Measurements from ENCODE around the gene DOLPP1.
A peak's percentile ranks its signal among the peaks of the same experiment; 100 is the strongest.
"Not testable (repeated sequence)": the region's sequence is repeated elsewhere in the genome, so short reads cannot be mapped to it uniquely, and the experiment has no call there.

DOLPP1 gene

DNA sequence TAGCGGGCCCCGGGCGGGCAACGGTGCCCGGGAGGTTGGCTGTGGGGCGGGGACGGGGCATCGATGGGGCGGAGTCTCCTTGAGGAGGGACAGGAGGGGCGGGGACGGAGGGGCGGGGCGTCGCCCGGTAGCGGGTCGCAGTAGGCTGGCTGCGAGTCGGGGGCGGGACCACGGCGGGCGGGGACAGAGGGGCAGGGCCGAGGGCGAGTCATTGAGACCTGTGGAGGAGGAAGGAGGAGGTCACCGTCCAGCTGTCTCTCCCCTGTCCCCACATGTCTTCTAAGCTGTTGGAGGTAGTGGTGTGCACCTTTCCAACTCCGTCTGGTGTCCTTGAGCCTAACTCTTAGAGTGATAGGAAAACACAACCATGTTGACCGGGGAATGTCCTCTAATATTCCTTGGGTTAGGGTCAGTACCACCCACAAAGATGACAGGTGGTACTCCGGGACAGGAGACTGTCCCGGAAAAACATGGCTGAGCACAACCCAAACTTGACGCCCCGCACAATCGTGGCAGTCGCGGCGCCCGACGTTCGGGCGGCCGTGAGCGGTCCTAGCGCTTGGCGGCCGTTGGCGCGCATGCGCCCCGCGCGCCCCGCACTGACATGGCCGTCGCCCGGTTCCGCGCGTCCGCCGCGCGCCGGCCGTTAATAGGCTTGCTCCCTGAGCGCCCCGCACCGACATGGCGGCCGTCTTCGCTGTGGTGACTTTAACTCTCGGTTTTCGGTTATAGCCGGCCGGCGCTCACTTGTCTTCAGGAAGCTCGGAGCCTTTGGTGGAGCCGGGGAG, 30.0 kb downstream of the DOLPP1 start, which contains the start of the genes CRAT and PTPA:
Gene CRAT, minus strand, starts transcription at position 54 of the 788 bp plus-strand sequence. CDS start 284 bp downstream, outside the sequence.
Gene PTPA, plus strand, starts transcription at position 676 of the 788 bp plus-strand sequence. CDS start 186 bp downstream, outside the sequence.
- TF ChIP-seq, protein P1, sequence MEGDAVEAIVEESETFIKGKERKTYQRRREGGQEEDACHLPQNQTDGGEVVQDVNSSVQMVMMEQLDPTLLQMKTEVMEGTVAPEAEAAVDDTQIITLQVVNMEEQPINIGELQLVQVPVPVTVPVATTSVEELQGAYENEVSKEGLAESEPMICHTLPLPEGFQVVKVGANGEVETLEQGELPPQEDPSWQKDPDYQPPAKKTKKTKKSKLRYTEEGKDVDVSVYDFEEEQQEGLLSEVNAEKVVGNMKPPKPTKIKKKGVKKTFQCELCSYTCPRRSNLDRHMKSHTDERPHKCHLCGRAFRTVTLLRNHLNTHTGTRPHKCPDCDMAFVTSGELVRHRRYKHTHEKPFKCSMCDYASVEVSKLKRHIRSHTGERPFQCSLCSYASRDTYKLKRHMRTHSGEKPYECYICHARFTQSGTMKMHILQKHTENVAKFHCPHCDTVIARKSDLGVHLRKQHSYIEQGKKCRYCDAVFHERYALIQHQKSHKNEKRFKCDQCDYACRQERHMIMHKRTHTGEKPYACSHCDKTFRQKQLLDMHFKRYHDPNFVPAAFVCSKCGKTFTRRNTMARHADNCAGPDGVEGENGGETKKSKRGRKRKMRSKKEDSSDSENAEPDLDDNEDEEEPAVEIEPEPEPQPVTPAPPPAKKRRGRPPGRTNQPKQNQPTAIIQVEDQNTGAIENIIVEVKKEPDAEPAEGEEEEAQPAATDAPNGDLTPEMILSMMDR (IDR thresholded peaks at IDR 0.05; ENCODE audit: insufficient read depth, low read depth, low read length, missing control alignments), result no peak
- peak; percentile 97 for DNase-seq (ENCODE audit: low read depth)
- H3K4me3 ChIP-seq (ENCODE audit: low read depth, low read length), result peak within 1 kb of the TSS; percentile 88

DNA sequence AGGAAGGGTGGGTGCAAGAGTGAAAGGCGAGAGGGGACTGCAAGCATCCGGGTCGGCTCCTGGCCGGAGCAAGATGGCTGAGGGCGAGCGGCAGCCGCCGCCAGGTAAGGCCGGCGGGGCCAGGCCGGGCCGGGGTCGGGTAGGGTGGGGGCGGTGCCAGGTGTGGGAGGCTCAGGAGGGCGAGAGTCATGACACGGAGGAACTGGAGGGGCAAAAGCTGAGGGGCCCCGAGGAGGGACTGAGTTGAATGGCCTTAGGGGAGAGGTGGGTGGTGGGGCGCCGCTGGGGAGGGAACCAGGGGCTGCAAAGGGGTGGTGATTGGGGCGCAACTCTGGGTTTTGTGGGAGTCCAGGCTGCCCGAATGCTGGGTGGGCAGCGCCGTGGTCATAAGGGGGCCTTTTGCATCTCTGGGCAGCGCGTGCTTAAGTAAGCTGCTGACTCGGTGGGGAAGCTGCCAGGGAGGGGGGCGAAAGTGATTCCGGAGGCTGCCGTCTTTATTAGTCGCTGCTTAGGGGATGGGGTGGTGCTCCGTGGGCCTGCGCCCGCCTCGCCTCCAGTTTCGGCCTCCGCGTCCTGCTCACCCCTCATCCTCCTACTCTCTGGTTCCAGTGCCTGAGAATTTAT, 30.7 kb downstream of the DOLPP1 start:
- DNase-seq (ENCODE audit: low read depth), result peak; percentile 69
- TF ChIP-seq, protein P1 (IDR thresholded peaks at IDR 0.05; ENCODE audit: insufficient read depth, low read depth, low read length, missing control alignments), result no peak

GRCh38 chr9:129112526-129112925, 31.6 kb downstream of the DOLPP1 start:
- peak overlapping the region; percentile 88 for H3K4me3 ChIP-seq (ENCODE audit: low read depth, low read length)
- DNase-seq (ENCODE audit: low read depth), result not testable (repeated sequence)

More for the DNA sequence above, 30.7 kb downstream of the DOLPP1 start:
- H3K4me3 ChIP-seq (ENCODE audit: low read depth, low read length), result peak overlapping the region; percentile 88

DNA sequence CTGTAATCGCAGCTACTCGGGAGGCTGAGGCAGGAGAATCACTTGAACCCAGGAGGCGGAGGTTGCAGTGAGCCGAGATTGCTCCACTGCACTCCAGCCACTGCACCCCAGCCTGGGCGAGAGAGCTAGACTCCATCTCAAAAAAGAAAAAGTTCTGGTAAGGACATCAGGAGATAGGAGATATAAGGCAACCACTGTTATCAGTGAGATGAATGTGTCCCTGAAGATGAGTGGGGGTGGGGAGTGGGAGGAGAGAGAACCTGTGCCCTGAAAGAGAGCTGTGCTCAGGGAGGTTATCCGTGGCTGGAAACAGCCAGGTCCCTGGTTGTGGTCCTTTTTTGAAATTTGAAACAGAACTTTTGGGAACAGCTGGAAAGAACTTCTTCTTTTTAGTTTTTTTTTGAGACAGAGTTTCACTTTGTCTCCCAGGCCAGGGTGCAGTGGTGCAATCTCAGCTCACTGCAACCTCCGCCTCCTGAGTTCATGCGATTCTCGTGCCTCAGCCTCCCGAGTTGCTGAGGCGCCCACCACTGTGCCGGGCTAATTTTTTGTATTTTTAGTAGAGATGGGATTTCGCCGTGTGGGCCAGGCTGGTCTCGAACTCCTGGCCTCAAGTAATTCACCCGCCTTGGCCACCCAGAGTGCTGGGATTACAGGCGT, 32.9 kb downstream of the DOLPP1 start:
- no peak for DNase-seq (ENCODE audit: low read depth)
- no peak overlapping the region for H3K4me3 ChIP-seq (ENCODE audit: low read depth, low read length)

DNA sequence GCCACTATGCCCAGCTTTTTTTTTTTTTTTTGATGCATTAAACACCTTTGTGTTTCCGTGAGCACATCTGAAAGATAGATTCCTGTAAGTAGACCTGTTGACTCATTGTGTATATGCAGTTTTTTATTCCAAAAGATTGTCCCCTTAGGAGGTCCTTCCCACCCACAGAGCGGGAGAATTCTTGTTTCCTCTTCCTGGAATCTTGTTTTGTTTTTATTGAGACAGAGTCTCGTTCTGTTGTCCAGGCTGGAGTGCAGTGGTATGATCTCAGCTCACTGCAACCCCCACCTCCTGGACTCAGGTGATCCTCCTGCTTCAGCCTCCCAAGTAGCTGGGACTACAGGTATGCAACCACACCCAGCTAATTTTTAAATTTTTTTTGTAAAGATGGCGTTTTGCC, 37.9 kb downstream of the DOLPP1 start:
- TF ChIP-seq, protein P1 (IDR thresholded peaks at IDR 0.05; ENCODE audit: insufficient read depth, low read depth, low read length, missing control alignments), result no peak
- no peak for DNase-seq (ENCODE audit: low read depth)
- H3K4me3 ChIP-seq (ENCODE audit: low read depth, low read length), result no peak overlapping the region

More for the DNA sequence above, 32.9 kb downstream of the DOLPP1 start:
- TF ChIP-seq, protein P1 (IDR thresholded peaks at IDR 0.05; ENCODE audit: insufficient read depth, low read depth, low read length, missing control alignments), result no peak

DNA sequence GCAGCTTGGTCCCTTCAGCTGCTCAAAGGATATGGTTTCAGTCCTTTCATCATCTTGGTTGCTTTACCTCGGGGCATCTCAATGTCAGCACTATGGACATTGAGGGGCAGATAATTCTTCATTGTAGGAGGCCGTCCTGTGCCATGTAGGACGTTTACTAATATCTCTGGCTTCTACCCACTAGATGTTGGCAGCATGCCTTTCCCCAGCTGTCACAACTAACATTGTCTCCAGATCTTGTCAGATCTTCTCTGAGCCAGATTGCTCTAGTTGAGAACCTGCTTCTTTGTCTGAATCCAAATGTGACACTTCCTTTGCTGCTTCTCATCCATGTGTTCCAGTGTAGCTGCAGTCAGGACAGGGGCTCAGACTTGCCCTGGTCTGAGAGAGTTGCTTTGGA, 40.6 kb downstream of the DOLPP1 start:
- no peak overlapping the region for H3K4me3 ChIP-seq (ENCODE audit: low read depth, low read length)
- TF ChIP-seq, protein P1 (IDR thresholded peaks at IDR 0.05; ENCODE audit: insufficient read depth, low read depth, low read length, missing control alignments), result no peak
- no peak for DNase-seq (ENCODE audit: low read depth)

DNA sequence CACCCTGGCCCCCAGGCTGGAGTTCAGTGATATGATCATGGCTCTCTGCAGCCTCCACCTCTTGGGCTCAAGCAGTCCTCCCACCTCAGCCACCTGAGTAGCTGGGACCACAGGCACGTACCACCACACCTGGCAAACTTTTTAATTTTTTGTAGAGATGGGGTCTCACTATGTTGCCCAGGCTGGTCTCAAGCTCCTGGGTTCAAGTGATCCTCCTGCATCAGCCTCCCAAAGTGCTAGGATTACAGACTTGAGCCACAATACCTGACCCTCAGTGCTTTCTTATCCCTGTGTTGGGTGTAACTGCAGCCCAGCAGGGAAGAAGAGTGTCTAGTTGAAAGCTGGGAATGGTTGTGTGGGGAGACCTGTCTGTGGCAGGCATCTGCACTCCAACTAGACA, 41.2 kb downstream of the DOLPP1 start:
- no peak for DNase-seq (ENCODE audit: low read depth)
- H3K4me3 ChIP-seq (ENCODE audit: low read depth, low read length), result no peak overlapping the region
- TF ChIP-seq, protein P1 (IDR thresholded peaks at IDR 0.05; ENCODE audit: insufficient read depth, low read depth, low read length, missing control alignments), result no peak

- H3K4me3 ChIP-seq (ENCODE audit: low read depth, low read length), result not testable (repeated sequence)
Measured at GRCh38 chr9:129122976-129123375, 42.1 kb downstream of the DOLPP1 start.

More at GRCh38 chr9:129122976-129123375, 42.1 kb downstream of the DOLPP1 start:
- DNase-seq (ENCODE audit: low read depth), result not testable (repeated sequence)

All from GM12865 (cell line).